Activated CD4-positive, alpha-beta T cell treated with anti-CD3 and anti-CD28 coated beads, Interleukin-2, amount 50 U/mL, for 24 hours (primary cell): ENCODE results near the gene HSPA8.
"Not testable (repeated sequence)": the region's sequence is repeated elsewhere in the genome, so short reads cannot be mapped to it uniquely, and the experiment has no call there.

Experiments
- DNase-seq, 2 donors: peaks; one replicate each; pipeline ENCODE4 v3.0.0-alpha.2; 2020; ENCODE audit warnings: low read depth in 1 of 2, low spot score in 1 of 2

HSPA8 gene

DNA sequence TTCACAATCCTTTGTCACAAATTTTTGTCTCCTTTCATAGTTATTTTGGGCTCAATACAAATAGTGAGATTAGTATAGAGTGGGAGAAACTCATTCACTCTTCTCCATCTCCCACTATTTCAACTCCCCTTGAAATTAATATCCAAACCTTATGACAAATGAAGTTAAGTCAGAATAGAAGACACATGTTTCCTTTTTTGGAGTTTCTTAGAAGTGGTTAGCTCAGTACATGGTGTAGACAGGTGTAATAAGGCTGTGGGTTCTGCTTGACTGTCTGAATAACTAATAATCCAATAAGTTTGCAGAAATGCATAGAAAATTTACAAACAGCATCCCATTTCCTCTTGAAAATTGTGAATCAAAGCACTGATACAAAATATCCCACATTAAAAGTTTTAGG is 10.8 kb upstream of the HSPA8 start:
- DNase-seq: no peak

DNA sequence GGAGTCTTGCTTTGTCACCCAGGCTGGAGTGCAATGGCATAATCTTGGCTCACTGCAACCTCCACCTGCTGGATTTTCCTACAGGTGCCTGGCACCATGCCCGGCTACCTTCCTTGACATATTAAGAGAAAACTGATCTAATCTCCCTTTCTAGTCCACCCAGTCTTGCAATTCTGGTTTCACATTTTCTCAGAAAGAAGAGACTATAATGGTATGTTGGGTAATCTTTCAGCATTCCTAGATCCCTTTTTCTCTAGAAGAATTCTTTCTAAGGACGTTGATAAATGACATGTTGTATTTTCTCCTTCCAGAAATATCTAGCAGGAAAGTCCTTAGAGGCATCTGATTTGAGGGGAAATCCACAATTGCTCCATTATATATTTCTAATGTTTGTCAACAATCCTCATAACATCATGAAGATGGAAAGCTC is 10.4 kb upstream of the HSPA8 start:
- no peak for DNase-seq

DNA sequence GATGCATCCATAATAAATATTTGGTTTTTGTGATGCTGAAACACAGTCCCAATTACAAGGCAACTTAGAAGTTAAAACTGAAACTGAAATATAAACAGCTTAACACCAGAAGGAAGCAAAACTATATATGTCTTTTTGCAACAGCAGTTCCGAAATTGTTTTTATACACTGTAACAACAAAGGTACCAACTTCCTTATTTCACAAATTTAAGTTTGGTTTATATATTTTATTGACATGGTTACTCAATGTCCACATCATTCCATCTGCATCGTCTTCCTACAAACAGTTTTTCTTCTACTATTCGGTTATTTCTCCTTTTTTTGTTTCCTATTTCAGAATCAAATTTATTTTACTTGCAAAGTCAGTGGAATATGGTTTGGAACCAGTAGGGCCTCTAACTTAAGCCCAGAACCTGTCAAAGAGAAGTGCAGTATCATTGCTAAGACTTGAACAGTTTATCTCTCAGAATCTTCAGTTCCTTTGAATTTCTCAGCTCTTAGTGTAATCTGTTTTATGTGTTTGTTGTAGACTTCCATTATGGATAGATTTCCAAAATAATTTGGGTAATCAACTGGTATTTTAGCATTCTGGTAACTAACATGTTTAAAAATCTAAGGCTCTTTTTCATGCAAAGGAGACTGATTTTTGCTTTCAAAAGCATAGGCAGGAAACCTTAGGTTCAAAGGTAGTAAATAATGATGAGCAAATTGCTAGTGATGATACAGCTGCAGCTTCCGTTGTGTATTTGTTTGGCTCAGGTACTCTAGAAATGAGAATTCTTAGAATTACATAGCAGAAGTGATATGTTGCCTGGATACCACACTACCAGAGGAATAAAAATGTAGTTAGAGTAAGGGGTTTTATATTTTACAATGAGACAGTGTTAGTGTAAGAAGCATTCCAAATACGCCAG is 8.2 kb upstream of the HSPA8 start:
- no peak for DNase-seq

DNA sequence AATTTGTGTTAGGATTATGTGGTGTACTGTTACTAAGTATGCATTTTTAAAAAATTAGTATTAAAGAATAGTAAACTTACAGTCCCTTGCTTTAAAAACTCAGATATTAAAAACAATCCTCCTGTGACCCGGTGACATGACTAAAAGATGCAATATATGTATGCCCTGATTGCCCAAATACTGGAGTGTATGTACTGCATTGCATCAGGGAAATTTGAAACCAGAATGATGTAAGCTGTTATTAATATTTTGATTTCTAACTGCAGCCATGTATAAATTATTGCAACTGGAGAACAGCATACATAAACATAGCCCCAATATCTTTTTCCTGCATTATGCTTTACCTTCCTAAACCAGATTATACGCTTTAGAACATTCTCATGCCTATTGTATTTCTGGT is 3.7 kb upstream of the HSPA8 start:
- no peak for DNase-seq

DNA sequence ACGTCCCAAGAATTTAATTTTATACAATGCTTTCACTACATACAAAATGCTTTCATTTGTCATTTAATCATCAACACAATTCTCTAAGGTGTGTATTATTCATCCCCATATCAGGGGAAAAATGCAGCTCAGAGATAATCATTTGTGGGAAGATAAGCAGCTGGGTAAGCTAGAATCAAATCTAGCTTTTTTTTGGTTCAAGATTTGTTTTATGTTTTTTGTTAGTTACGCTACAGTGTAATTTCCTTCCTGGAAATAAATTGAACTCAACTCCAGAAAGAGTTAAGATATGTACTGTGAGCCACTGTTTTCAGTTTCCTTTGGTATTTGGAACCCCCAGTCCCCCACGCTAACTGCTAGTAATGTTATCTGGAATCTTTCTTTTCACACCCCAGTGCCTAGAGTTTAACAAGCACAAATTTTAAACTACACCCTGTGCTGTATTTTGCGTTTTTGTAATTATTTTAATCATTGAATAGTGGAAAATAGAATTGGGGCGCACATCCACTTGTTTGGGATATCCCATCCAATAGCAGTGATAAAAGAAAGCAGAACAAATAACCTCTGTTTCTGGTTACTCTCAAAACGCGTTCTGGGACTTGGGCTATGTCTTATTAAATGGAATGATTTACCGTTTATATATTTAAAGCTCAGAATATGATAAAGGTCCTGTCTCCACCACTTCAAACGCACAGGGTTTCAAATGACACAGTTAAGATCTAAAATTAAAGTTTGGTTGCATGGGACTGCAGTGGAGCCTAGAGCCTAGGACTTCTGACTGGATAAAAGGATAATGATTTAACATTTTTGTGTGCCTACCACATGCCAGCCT is 2.1 kb upstream of the HSPA8 start:
- DNase-seq: no peak

DNA sequence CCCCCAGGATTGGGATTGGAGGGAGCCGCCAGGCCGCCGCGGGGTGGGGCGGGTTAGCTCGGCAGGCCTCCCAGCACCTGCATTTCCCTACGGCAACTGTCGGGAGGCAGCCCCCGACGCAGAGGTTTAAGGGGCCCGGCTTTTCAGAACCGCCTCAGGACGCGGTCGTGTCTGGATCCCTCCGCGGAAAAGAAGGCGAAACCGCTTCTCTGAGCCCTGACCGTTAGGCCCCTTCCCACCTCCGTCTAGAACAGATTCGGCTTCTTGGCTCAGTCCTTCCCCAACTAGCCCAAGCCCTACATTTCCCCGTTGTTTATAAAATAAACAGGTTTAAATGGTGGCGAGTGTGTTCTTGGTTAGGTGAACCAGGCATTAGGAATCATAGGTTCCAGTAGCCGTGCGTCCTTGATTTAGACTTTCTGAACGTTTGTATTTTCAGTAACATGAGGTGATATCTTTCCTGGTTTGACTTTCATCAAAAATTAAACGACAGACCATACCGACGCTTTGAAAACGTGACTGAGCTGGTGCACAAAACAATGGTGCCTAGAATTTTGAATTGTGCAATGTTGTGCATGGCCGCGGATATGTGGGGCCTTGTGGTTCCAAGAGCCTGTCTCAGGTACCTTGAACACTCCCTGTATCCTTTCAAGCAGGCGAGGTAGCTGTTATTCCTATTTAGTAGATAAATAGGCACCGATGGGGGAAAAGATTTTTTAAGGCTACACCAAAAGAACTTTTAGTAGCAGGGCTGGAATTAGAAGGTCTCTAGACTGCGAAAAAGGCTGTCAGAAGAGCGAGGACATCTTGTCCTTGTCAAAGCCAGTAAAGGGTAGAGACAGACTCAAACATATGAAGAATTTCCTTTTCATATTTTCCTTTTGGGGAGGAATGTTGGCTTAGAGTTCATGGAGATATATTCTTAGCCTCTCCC is 1.2 kb upstream of the HSPA8 start:
- DNase-seq: no peak

DNA sequence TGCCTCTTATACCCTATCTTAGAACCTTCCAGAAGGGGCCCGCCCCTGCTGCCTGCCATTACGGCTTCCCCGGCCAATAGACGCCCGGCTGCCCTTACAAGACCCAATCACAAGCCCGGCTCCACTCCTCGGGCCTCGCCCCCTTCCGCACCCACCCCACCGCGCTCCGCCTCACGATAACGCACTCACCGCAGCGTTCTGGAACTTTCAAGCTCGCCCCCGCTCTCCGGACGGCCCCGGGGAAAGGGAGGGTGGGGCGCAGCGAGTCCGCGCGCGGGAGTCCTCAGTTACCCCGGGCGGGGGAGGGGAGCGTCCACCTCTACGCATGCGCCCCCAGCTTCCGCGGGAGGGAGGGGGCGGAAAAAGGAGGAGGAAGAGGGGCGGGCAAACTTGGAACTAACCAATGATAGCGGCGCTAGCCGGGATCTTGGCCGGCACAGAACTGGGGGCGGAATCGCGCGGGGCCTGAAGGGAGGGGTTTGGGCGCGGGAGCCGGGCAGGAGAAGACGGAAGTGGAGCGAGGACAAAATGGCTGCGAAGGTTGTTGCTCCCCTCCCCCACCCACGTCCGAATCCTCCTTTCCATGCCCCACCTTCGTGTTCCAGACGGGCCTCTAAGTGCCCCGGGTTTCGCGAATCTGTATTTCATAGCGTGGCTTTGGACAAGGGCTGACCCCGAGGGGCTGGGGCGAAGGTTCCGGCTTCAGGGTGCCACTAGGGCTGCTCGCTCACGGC is 389 bp upstream of the HSPA8 start:
- peak; percentile 99 to 100 for DNase-seq

DNA sequence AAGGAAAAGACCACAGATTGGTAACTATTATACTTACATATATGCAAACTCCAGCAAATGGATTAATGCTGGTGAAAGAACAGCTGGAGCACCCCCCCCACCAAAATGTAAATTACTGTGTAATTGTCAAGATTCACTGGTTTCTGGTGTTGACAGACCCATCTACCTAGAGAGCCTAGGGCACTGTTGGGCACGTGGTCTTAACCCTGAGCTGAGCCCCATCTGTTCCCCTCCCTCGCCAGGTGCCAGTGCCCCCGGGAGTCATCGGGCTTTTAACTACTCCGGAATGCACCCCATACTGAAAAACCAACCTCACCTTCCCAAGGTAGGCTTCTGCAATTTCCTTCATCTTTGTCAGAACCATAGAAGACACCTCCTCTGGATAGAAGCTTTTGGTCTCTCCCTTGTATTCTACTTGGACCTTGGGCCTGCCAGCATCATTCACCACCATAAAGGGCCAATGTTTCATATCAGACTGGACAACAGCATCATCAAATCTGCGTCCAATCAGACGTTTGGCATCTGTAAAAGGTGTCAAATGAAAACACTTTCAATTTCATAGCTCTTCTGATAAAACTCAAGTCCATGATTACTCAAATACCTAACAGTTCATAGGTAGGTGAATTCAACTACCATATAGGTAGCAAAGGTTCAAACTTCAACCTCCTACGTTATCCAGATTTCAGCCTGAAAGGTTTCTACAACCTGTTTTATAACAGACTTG is 1.5 kb downstream of the HSPA8 start:
- no peak for DNase-seq

DNA sequence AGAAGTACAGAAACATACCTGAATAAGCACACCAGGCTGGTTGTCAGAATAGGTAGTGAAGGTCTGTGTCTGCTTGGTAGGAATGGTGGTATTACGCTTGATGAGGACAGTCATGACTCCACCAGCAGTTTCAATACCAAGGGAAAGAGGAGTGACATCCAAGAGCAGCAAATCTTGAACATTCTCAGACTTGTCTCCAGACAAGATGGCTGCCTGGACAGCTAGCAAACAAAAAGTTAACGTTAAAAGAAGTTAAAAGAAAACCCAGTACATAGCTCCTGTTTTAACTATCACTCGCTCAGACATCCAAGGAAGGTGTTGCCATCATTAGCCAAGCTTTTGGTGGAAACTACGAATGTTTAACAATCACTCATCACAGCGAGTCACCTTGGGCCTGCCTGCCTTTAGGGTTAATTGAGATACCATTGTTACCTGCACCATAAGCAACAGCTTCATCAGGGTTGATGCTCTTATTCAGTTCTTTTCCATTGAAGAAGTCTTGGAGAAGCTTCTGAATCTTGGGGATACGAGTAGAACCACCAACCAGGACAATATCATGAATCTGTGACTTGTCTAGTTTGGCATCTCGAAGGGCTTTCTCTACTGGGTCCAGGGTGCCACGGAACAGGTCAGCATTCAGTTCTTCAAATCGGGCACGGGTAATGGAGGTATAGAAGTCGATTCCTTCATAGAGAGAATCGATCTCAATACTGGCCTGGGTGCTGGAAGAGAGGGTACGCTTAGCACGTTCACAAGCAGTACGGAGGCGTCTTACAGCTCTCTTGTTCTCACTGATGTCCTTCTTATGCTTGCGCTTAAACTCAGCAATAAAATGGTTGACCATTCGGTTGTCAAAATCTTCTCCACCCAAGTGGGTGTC is 2.7 kb downstream of the HSPA8 start:
- not testable (repeated sequence) for DNase-seq

DNA sequence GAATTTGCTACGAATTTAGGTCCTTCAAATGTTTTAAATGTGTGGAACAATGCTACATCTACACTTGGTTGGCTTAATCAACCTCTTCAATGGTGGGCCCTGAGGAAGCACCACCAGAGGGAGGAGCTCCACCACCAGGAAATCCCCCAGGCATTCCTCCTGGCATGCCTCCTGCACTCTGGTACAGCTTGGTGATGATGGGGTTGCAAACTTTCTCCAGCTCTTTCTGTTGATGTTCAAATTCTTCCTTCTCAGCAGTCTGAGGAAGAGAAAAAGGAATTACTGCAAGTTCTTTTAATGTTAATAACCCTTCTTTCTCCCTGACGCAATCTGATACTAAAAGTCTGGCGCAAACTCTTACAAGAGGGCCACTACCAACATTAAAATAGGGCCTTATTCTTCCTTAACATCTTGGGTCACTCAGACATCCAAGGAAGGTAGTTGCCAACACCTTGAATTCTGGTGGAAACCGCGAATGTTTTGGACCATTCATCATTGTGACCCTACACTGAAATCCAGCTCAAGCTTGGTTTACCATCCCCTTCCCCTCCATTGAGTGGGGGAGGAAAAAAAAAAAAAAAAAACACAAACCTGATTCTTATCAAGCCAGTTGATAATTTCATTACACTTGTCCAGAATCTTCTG is 4.2 kb downstream of the HSPA8 start:
- no peak for DNase-seq

DNA sequence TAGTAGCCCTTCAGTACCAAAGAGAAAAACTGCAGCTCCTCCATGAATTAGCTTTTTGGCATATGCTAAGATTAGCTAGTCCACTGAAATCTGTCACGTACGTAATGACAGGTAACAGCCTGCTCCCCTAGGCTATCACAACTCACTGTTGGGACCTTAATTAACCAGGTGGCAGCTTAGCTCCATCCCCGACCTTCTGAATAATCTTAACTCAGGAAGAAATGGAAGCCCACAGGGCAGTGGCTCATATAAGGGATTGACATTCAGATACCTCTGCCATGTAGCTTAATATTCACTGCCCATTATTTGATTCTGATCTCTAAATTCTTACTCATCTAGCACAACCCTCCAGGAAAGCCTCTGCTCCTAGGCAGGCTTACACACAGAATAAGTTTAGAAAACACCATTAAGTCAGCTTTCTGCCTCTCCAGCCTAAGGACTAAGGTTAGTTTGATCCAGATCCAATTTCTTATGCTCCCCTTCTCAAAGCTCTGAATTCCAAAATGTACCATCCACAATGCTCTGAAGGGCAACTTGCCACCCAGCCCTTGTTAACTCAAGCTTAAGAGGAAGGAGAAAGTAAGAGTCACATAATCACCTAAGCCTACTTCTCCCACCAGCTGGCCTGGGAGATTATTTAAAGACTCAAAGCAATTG is 5.0 kb downstream of the HSPA8 start:
- no peak for DNase-seq

DNA sequence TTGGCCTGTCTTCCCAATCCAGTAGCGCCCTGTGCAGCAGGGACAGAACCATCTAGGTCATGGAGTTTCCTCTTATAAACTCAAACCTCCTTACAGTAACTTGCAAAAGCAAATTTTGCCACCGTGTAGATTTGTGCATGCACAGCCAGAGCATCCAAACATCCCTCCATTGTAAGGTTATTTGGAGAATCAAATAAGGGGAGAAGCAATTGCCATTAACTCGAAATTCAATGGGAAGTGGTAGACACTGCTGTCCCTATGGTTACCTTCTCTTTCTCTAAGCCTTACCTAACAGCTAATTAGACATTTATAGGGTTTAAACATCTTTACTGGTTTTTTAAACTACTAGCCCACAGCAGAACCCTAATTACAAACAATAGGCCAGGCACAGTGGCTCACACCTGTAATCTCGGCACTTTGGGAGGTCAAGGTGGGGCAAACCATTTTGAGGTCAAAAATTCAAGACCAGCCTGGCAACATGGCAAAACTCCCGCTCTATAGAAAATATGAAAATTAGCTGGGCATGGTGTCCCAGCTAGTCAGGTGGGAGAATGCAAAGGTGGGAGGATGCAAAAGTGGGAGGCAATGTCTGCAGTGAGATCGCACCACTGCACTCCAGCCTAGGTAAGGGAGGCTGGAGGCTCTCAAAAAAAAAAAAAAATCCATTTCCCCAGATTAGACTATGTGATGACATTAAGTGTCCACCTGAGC is 6.6 kb downstream of the HSPA8 start:
- DNase-seq: no peak

DNA sequence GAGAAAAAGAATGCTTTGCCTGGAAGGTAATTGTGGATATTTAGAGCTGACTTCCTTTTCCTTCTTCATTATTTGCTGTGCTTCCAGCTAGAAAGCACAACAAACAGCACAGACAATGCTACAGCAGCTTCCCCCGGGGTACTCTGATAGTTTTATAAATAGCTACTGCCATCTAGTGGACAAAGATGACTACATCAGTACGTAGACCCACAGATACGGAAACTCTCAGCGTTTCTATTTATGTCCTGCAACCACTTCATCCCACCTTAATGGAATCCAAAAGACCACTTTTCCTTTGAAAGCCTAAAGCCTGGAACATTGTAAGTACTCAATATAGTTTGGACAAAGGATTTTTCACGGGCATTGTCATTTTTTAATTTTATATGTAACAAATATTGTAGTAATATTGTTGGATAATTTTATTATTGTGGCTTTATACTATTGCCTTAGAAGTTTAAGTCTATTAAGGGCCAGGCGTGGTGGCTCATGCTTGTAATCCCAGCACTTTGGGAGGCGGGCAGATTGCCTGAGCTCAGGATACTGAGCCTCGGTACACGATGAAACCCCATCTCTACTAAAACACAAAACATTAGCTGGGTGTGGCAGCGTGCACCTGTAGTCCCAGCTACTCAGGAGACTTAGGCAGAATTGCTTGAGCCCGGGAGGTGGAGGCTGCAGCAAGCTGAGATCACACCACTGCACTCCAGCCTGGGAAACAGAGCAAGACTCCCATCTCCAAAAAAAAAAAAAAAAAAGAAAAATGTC is 7.5 kb downstream of the HSPA8 start:
- DNase-seq: peak in 1 of 2 donors; percentile 54

DNA sequence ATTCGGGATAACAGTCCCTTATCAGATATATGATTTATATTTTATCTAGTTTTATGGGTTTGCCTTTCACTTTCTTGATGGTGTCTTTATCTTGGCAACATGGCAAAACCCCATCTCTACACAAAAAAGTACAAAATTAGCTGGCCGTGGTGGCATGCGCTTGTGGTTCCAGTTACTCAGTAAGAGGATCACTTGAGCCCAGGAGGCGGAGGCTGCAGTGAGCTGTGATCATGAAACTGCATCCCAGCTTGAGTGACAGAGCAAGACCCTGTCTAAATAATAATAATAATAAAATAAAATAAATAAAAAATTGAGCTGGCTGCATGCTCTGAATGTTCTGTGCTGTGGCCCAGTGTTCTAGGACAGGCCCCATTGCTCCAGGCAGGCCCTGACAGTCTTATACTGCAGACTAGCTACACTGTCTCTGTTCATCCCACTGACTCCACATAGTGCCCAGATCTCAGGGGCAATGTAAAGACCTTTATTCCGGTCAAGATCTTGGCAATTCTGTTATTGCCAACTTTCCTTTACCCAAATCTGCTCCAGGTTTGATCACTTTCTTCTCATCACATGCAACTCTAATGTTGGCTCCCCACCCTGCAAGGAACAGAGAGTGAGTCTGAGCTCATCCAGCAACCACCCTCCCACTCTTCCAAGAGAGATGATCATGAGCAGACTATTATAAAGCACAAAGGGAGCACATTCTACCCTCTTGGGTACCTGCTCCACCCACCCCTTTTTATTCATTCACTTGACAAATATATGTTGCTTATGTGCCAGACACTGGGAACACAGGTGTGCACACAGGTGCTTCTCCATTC is 8.8 kb downstream of the HSPA8 start:
- DNase-seq: no peak

DNA sequence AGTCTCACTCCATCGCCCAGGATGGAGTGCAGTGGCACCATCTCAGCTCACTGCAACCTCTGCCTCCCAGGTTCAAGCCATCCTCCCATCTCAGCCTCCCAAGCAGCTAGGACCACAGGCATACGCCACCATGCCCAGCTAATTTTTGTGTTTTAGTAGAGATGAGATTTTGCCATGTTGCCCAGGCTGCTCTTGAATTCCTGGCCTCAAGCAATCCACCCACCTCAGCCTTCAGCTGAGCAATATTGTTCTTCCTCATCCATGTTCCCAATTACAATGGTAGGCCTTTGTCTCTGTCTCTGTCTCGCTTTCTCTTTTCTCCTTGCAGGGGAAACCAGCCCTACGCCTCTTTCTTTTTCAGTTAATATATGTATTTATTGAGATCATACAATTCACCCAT is 10.3 kb downstream of the HSPA8 start:
- DNase-seq: no peak

DNA sequence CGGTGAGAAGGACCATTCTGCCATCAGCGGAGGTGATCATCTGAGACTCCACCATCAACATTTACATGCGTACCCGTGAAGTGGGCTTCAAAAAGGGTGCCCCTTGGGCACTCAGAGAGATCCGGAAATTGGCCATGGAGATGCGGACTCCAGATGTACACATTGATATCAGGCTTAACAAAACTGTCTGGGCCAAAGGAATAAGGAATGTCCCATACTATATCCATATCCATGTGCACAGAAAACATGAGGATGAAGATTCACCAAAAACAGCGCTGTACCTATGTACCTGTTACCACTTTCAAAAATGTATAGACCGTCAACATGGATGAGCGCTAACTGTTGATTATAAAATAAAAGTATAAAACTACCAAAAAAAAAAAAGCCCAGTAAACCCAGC is 10.8 kb downstream of the HSPA8 start:
- DNase-seq: no peak
